H1 (cell line): ENCODE measurements around the gene EXOC1L. TPM values are rescaled to one million over a fixed set of nuclear protein-coding genes. Genes with fewer than 3 reads are reported as not detected.

Experiments used
- CTCF ChIA-PET: fragments of 300-600 bp; sonication (Branson Sonifier 250); formaldehyde crosslinking; loops from one replicate; lab custom pipeline; 2021; ENCODE audit not compliant: partially characterized antibody; lab: Charles Lee
- POLR2A ChIA-PET: fragments of 300-600 bp; sonication (Branson Sonifier 250); formaldehyde crosslinking; loops from one replicate; lab custom pipeline; 2021; ENCODE audit warnings: inconsistent platforms; ENCODE audit not compliant: partially characterized antibody; lab: Charles Lee
- DNase-seq, 2 experiments: peaks; one replicate each; pipeline versions ENCODE4 v3.0.0 to v3.0.0-alpha.2; 2010 to 2022; ENCODE audit warnings: low spot score in 2 of 2, low read depth in 1 of 2, mixed read lengths in 1 of 2
- FAIRE-seq: peaks from 2 replicates; lab custom pipeline; 2011; peaks lifted over from hg19 to GRCh38; lab: Jason Lieb, UNC
- H2AFZ ChIP-seq: 2 replicates; pipeline ENCODE4 v1.8.1; 2012; ENCODE audit warnings: low read length, inconsistent platforms
- H2AK5ac ChIP-seq: 2 replicates; pipeline ENCODE4 v1.6.1; 2013; ENCODE audit warnings: low read depth, low read length
- H2BK120ac ChIP-seq: replicated peaks from 2 replicates; pipeline ENCODE3; 2013; ENCODE audit warnings: low read depth, low read length, inconsistent platforms
- H2BK12ac ChIP-seq: 2 replicates; pipeline ENCODE4 v1.6.1; 2013; ENCODE audit warnings: low read depth, low read length
- H2BK15ac ChIP-seq: 2 replicates; pipeline ENCODE4 v1.6.1; 2013; ENCODE audit warnings: low read length
- H2BK20ac ChIP-seq: 2 replicates; pipeline ENCODE4 v1.6.1; 2013; ENCODE audit warnings: low read length
- H2BK5ac ChIP-seq: 2 replicates; pipeline ENCODE4 v1.6.1; 2013; ENCODE audit warnings: low read depth, low read length
- H3K14ac ChIP-seq: 2 replicates; pipeline ENCODE4 v1.6.1; 2013; ENCODE audit warnings: inconsistent platforms; ENCODE audit not compliant: insufficient read length
- H3K18ac ChIP-seq: 2 replicates; pipeline ENCODE4 v1.6.1; 2013; ENCODE audit warnings: low read length; ENCODE audit errors: extremely low read depth
- H3K23ac ChIP-seq: 2 replicates; pipeline ENCODE4 v1.6.1; 2013; ENCODE audit warnings: inconsistent platforms; ENCODE audit not compliant: insufficient read length
- H3K23me2 ChIP-seq: 2 replicates; pipeline ENCODE4 v1.6.1; 2013; ENCODE audit warnings: low read depth, low read length
- H3K27ac ChIP-seq: 2 replicates; pipeline ENCODE4 v1.6.1; 2011; ENCODE audit warnings: low read depth, low read length, inconsistent platforms
- H3K27me3 ChIP-seq, 4 experiments: replicated peaks in 1 of 4; 1 replicate in 1 of 4; 2 replicates in 3 of 4; pipeline versions ENCODE4 v1.6.1 to v1.8.1; 2011 to 2013; ENCODE audit warnings: low read length in 3 of 4, mild to moderate bottlenecking in 3 of 4, inconsistent platforms in 2 of 4, mixed read lengths in 2 of 4, moderate library complexity in 1 of 4; ENCODE audit not compliant: control insufficient read depth in 3 of 4, insufficient read depth in 3 of 4; ENCODE audit errors: extremely low read depth in 1 of 4
- H3K36me3 ChIP-seq, 4 experiments: 2 replicates each; pipeline versions ENCODE4 v1.6.1 to v1.8.1; 2011 to 2013; ENCODE audit warnings: mild to moderate bottlenecking in 4 of 4, low read length in 3 of 4, moderate library complexity in 2 of 4, control low read depth in 1 of 4, inconsistent platforms in 1 of 4; ENCODE audit not compliant: insufficient read depth in 4 of 4, control insufficient read depth in 2 of 4
- H3K4ac ChIP-seq: replicated peaks from 2 replicates; pipeline ENCODE3; 2013; ENCODE audit warnings: low read length, low read depth, mixed read lengths, inconsistent platforms; ENCODE audit not compliant: insufficient read length
- H3K4me1 ChIP-seq, 4 experiments: replicated peaks in 1 of 4; 1 replicate in 1 of 4; 2 replicates in 3 of 4; pipeline versions ENCODE4 v1.6.1 to v1.8.1; 2011 to 2013; ENCODE audit warnings: low read length in 3 of 4, inconsistent platforms in 2 of 4, mixed read lengths in 1 of 4; ENCODE audit not compliant: insufficient read depth in 4 of 4, control insufficient read depth in 3 of 4
- H3K4me2 ChIP-seq, 2 experiments: 2 replicates each; pipeline versions ENCODE4 v1.6.1 to v1.8.1; 2011 to 2013; ENCODE audit warnings: low read depth in 2 of 2, low read length in 2 of 2, control low read depth in 1 of 2, inconsistent platforms in 1 of 2, mild to moderate bottlenecking in 1 of 2; ENCODE audit not compliant: insufficient read depth in 1 of 2
- H3K4me3 ChIP-seq, 4 experiments: fragments of 200-600, 300-600 bp in 1 of 4; sonication (generic), shearing (Covaris generic), sonication (Bioruptor Twin) in 1 of 4; 2 replicates each; pipeline versions ENCODE4 v1.5.1 to v1.8.1; 2011 to 2016; ENCODE audit warnings: low read length in 4 of 4, low read depth in 3 of 4, control low read depth in 2 of 4, inconsistent platforms in 2 of 4, mild to moderate bottlenecking in 2 of 4, mixed read lengths in 1 of 4, moderate library complexity in 1 of 4; ENCODE audit not compliant: insufficient read depth in 2 of 4; ENCODE audit errors: extremely low read depth in 1 of 4
- H3K56ac ChIP-seq: replicated peaks from 2 replicates; pipeline ENCODE3; 2013; ENCODE audit warnings: low read depth, mild to moderate bottlenecking, mixed read lengths, low read length, inconsistent platforms; ENCODE audit not compliant: insufficient read length
- H3K79me1 ChIP-seq: 2 replicates; pipeline ENCODE4 v1.6.1; 2013; ENCODE audit warnings: low read depth, low read length, control low read depth
- H3K79me2 ChIP-seq, 2 experiments: 2 replicates each; pipeline versions ENCODE4 v1.6.1 to v1.8.1; 2012 to 2013; ENCODE audit warnings: low read length in 2 of 2, mild to moderate bottlenecking in 2 of 2, inconsistent platforms in 1 of 2; ENCODE audit not compliant: insufficient read depth in 2 of 2, control insufficient read depth in 1 of 2
- H3K9ac ChIP-seq, 4 experiments: replicated peaks in 1 of 4; 1 replicate in 1 of 4; 2 replicates in 3 of 4; pipeline versions ENCODE4 v1.6.1 to v1.8.1; 2011 to 2013; ENCODE audit warnings: low read depth in 3 of 4, low read length in 3 of 4, control low read depth in 2 of 4, mild to moderate bottlenecking in 2 of 4, moderate library complexity in 2 of 4, inconsistent platforms in 1 of 4; ENCODE audit errors: extremely low read depth in 1 of 4
- H3K9me3 ChIP-seq, 2 experiments: 2 replicates each; pipeline versions ENCODE4 v1.6.1 to v1.8.1; 2012 to 2013; ENCODE audit warnings: mild to moderate bottlenecking in 2 of 2, moderate library complexity in 2 of 2, control low read depth in 1 of 2, inconsistent platforms in 1 of 2, low read depth in 1 of 2, low read length in 1 of 2, mixed read lengths in 1 of 2; ENCODE audit not compliant: insufficient read depth in 2 of 2
- H4K20me1 ChIP-seq, 2 experiments: replicated peaks in 1 of 2; 2 replicates each; pipeline versions ENCODE3 to v1.8.1; 2011 to 2013; ENCODE audit warnings: inconsistent platforms in 2 of 2, low read length in 2 of 2, mild to moderate bottlenecking in 1 of 2; ENCODE audit not compliant: insufficient read depth in 2 of 2, control insufficient read depth in 1 of 2
- H4K5ac ChIP-seq: 2 replicates; pipeline ENCODE4 v1.6.1; 2013; ENCODE audit warnings: low read length, low read depth, mixed read lengths, inconsistent platforms; ENCODE audit not compliant: insufficient read length
- H4K8ac ChIP-seq: 2 replicates; pipeline ENCODE4 v1.8.0; 2013; ENCODE audit warnings: mild to moderate bottlenecking, moderate library complexity, low read length, inconsistent platforms; ENCODE audit not compliant: insufficient read depth; ENCODE audit errors: extremely low read depth
- H4K91ac ChIP-seq: replicated peaks from 2 replicates; pipeline ENCODE3; 2013; ENCODE audit warnings: low read length, mixed read lengths, inconsistent platforms; ENCODE audit not compliant: insufficient read length
- CHD2 ChIP-seq: IDR thresholded peaks from 2 replicates; pipeline ENCODE4 v1.6.1; 2012; ENCODE audit warnings: low read length, improper control_type of control experiment
- CTCF ChIP-seq, 3 experiments: IDR thresholded peaks; 1 replicate in 2 of 3; 2 replicates in 1 of 3; pipeline versions ENCODE4 v1.5.1 to v1.6.1; 2011; ENCODE audit warnings: low read length in 3 of 3, mild to moderate bottlenecking in 3 of 3, inconsistent platforms in 2 of 3, low read depth in 1 of 3, moderate library complexity in 1 of 3; ENCODE audit not compliant: insufficient read depth in 1 of 3; ENCODE audit errors: control extremely low read depth in 1 of 3
- EZH2 ChIP-seq: fragments of 200-600 bp; sonication (generic); IDR thresholded peaks from 2 replicates; pipeline ENCODE4 v1.7.1; 2012; ENCODE audit warnings: low read depth, mild to moderate bottlenecking, moderate library complexity, low read length, inconsistent platforms; ENCODE audit not compliant: severe bottlenecking
- HDAC6 ChIP-seq: IDR thresholded peaks from one replicate; pipeline ENCODE4 v1.7.1; 2012; ENCODE audit warnings: low read depth, mild to moderate bottlenecking, inconsistent platforms, low read length, moderate library complexity
- MAFK ChIP-seq: IDR thresholded peaks from 2 replicates; pipeline ENCODE4 v1.6.1; 2012; ENCODE audit warnings: low read depth, mild to moderate bottlenecking, improper control_type of control experiment, low read length
- POLR2A ChIP-seq, 2 experiments: IDR thresholded peaks; 1 replicate in 1 of 2; 2 replicates in 1 of 2; pipeline ENCODE4 v1.6.1; 2011; ENCODE audit warnings: low read depth in 2 of 2, low read length in 2 of 2, mild to moderate bottlenecking in 2 of 2; ENCODE audit errors: control extremely low read depth in 1 of 2
- POLR2AphosphoS5 ChIP-seq: IDR thresholded peaks from 2 replicates; pipeline ENCODE4 v1.6.1; 2011; ENCODE audit warnings: low read depth, low read length
- RAD21 ChIP-seq, 2 experiments: IDR thresholded peaks in 1 of 2; conservative IDR thresholded peaks in 1 of 2; 2 replicates each; pipeline ENCODE4 v1.6.1; 2011; ENCODE audit warnings: low read depth in 2 of 2, low read length in 2 of 2, improper control_type of control experiment in 1 of 2, inconsistent platforms in 1 of 2, mild to moderate bottlenecking in 1 of 2, moderate library complexity in 1 of 2
- RBBP5 ChIP-seq: IDR thresholded peaks from 2 replicates; pipeline ENCODE4 v1.7.1; 2012; ENCODE audit warnings: low read depth, mild to moderate bottlenecking, inconsistent platforms, low read length, moderate library complexity, borderline replicate concordance
- RXRA ChIP-seq: IDR thresholded peaks from 2 replicates; pipeline ENCODE4 v1.6.1; 2011; ENCODE audit warnings: low read depth, mild to moderate bottlenecking, low read length, moderate library complexity; ENCODE audit not compliant: insufficient read depth
- WGBS, 2 experiments: shearing (Covaris generic) in 1 of 2; methylation state at CpG; one replicate each; pipeline versions ENCODE4 v1.1.6 to v1.1.7; 2013 to 2015; ENCODE audit warnings: low lambda C conversion rate in 2 of 2, mixed read lengths in 2 of 2, inconsistent platforms in 1 of 2, low coverage in 1 of 2, missing lambda C conversion rate in 1 of 2; ENCODE audit not compliant: insufficient replicate concordance in 2 of 2, insufficient coverage in 1 of 2, insufficient read length in 1 of 2; ENCODE audit errors: extremely low coverage in 1 of 2, missing lambda C conversion rate in 1 of 2; 5-methylcytosine and 5-hydroxymethylcytosine counted together
- polyA plus RNA-seq, 7 experiments: library from polyadenylated mRNA; depleted of rRNA in 3 of 7; stranded (reverse) in 5 of 7; unstranded in 2 of 7; fragments of >200 nt in 5 of 7; fragments of 200-250 nt in 2 of 7; gene quantifications; 1 replicate in 5 of 7; 2 replicates in 1 of 7; 4 replicates in 1 of 7; pipeline versions ENCODE4 v1.2.1 to v1.2.3, GENCODE V29; 2011 to 2013; ENCODE audit warnings: missing spikeins in 2 of 7, mixed read lengths in 2 of 7
- total RNA-seq: library from RNA; stranded (reverse); fragmentation: NEBNext Ultra II Directional; extraction: Animal tissue kit (Norgen Biotek cat#: 25700); gene quantifications from 2 replicates; pipeline ENCODE4 v1.2.1, GENCODE V29; 2021

Gene EXOC1L
- total and polyA plus RNA-seq, 2 of the 8 experiments (the other 6 are each of a cell fraction or from before 2014, with no cell fraction given), result 0.08 TPM; not detected in 1

DNA sequence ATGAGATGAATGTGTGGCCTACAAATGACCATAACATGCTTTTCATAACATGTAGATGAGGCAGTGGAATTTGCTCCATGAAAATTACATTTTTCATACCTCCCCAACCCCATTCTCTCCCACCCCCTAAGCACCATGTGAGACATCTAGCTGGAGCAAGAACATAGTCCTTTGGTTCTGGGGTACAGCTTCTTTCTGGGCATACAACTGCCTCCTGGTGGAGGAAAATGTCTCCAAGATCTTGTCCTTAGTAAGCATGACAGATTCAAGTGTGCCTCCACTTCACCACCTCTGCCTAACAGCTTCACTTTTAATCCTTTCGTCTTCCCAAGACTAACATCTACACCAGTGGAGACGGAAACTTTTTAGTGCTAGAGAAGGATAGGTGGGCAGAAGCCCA, 8.0 kb downstream of the EXOC1L start:
- no peak overlapping the region for H2BK12ac ChIP-seq
- no peak overlapping the region for H3K14ac ChIP-seq
- H2BK15ac ChIP-seq, result no peak overlapping the region
- no peak overlapping the region for H4K8ac ChIP-seq
- H3K18ac ChIP-seq, result no peak overlapping the region
- H3K9ac ChIP-seq, result no peak overlapping the region
- H3K9me3 ChIP-seq, result no peaks in the 10 kb centered on the region
- H2AK5ac ChIP-seq, result no peak overlapping the region
- no peak overlapping the region for H3K56ac ChIP-seq
- FAIRE-seq, result no peak
- H4K91ac ChIP-seq, result no peak overlapping the region
- H3K4me3 ChIP-seq, result no peak overlapping the region
- TF ChIP-seq CTCF (IDR thresholded peaks at IDR 0.05; ENCODE audit: control extremely low read depth in 1 of 3, insufficient read depth in 1 of 3, low read depth in 1 of 3, low read length in 3 of 3) (peak in 1 of 3 experiments; percentile 10; a peak in 1 of 4 replicates), RBBP5 (no peak), POLR2A (IDR thresholded peaks at IDR 0.05; ENCODE audit: control extremely low read depth in 1 of 2, low read depth in 2 of 2, low read length in 2 of 2) (no peak), RXRA (no peak), POLR2AphosphoS5 (no peak), MAFK (no peak), RAD21 (IDR thresholded peaks at IDR 0.05 in 1 of 2, conservative IDR thresholded peaks at IDR 0.05 in 1 of 2; ENCODE audit: low read depth in 2 of 2, low read length in 2 of 2) (peak in 1 of 2 experiments; percentile 18; a peak in 2 of 4 replicates), CHD2 (no peak), EZH2 (no peak), HDAC6 (no peak)
- TF ChIP-seq, all 59 proteins: peak for 2
- Histone ChIP-seq H3K27ac (no peak overlapping the region), H4K5ac (no peak overlapping the region), H3K36me3 (no peaks in the 10 kb centered on the region), H3K79me2 (no peaks in the 10 kb centered on the region), H3K4me2 (no peak overlapping the region), H3K4me1 (no peaks in the 10 kb centered on the region), H3K79me1 (no peaks in the 10 kb centered on the region), H3K23me2 (no peaks in the 10 kb centered on the region), H2BK120ac (no peak overlapping the region), H4K20me1 (no peaks in the 10 kb centered on the region), H2BK5ac (no peak overlapping the region), H3K27me3 (no peaks in the 10 kb centered on the region), H3K4ac (no peak overlapping the region), H3K23ac (no peak overlapping the region), H2AFZ (no peak overlapping the region), H2BK20ac (no peak overlapping the region)
- WGBS, 2 experiments, result 50% methylated on average over 2 of the region's 2 CpGs; no CpG with 5 or more reads in 1 of the 2 experiments
- DNase-seq, result no peak
- POLR2A ChIA-PET, result no interaction called here
- CTCF ChIA-PET, result interaction anchor here (0.7 to 1.1 kb wide), 3 partner anchors 9 to 386 kb away, joined by 3 read pairs; no protein-coding TSS in a partner anchor
